ENCODE results near the gene VTI1B. TPM values are rescaled to one million over a fixed set of nuclear protein-coding genes. Genes with fewer than 3 reads are reported as not detected.
"Not testable (repeated sequence)": the region's sequence is repeated elsewhere in the genome, so short reads cannot be mapped to it uniquely, and the experiment has no call there.

The VTI1B gene
- total RNA-seq, 1 experiment from 2014 or later = 34.5 TPM

GRCh38 chr14:67602995-67603545 is 71.4 kb downstream of the VTI1B start:
- no peak for DNase-seq (ENCODE audit: low read depth)
- in situ Hi-C loops (cut with HindIII; ENCODE audit: low pct_unique_long_range_greater_than_20kb, low sequenced_read_pairs) = no loop called here

- in situ Hi-C loops (cut with HindIII; ENCODE audit: low pct_unique_long_range_greater_than_20kb, low sequenced_read_pairs) = no loop called here
These were observed 72.4 kb downstream of the VTI1B start for GRCh38 chr14:67602076-67602475.

DNA sequence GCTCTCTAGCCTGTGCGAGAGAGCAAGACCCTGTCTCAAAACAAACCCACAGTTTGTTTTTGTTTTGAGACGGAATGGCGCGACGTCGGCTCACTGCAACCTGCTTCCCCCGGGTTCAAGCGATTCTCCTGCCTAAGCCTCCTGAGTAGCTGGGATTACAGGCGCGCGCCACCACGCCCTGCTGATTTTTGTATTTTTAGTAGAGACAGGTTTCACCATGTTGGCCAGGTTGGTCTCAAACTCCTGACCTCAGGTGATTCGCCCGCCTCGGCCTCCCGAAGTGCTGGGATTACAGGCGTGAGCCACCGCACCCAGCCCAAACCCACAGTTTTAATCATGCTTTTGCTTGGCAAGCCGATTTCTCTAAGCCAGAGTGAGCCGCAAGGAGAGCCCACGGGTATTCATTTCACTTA is 73.9 kb downstream of the VTI1B start:
- in situ Hi-C loops (cut with HindIII; ENCODE audit: low pct_unique_long_range_greater_than_20kb, low sequenced_read_pairs); DNase-seq (ENCODE audit: low read depth): not testable (repeated sequence)

More at GRCh38 chr14:67602076-67602475, 72.4 kb downstream of the VTI1B start:
- no peak for DNase-seq (ENCODE audit: low read depth)

GRCh38 chr14:67599698-67600561 is 74.5 kb downstream of the VTI1B start, which contains the start of gene PIGH:
Gene PIGH (minus strand): TSS chr14:67600268. CDS start chr14:67600203, 65 bp downstream.
- in situ Hi-C loops (cut with HindIII; ENCODE audit: low pct_unique_long_range_greater_than_20kb, low sequenced_read_pairs) = no loop called here
- DNase-seq (ENCODE audit: low read depth) = peak; percentile 81

Other genes with a start within 250 kb of the VTI1B start
- not detected in 2 replicates for gene TMEM229B, start 185.9 kb downstream of the VTI1B start, total RNA-seq (2014; rRNA removed; shearing (Covaris generic); ENCODE audit: low replicate concordance)
- 0.78 and 9.3 TPM in 2 replicates for gene PLEKHH1, start 141.3 kb downstream of the VTI1B start, total RNA-seq (2014; rRNA removed; shearing (Covaris generic); ENCODE audit: low replicate concordance)
- 22.8 and 26.2 TPM in 2 replicates for gene PIGH, start 74.4 kb downstream of the VTI1B start, total RNA-seq (2014; rRNA removed; shearing (Covaris generic); ENCODE audit: low replicate concordance)
- 5.2 and 19.8 TPM in 2 replicates for gene ARG2, start 54.7 kb downstream of the VTI1B start, total RNA-seq (2014; rRNA removed; shearing (Covaris generic); ENCODE audit: low replicate concordance)
- 33.2 and 37.7 TPM in 2 replicates for gene RDH11, start 21.1 kb upstream of the VTI1B start, total RNA-seq (2014; rRNA removed; shearing (Covaris generic); ENCODE audit: low replicate concordance)
- gene RDH12, start 27.3 kb upstream of the VTI1B start, total RNA-seq (2014; rRNA removed; shearing (Covaris generic); ENCODE audit: low replicate concordance) = not detected in 2 replicates
- 5.3 and 6.3 TPM in 2 replicates for gene ZFYVE26, start 142.0 kb upstream of the VTI1B start, total RNA-seq (2014; rRNA removed; shearing (Covaris generic); ENCODE audit: low replicate concordance)
- gene RAD51B, start 145.1 kb upstream of the VTI1B start, total RNA-seq (2014; rRNA removed; shearing (Covaris generic); ENCODE audit: low replicate concordance) = 20.8 and 29.3 TPM in 2 replicates